Measurements from ENCODE around the gene ISM2.

ISM2 gene

DNA sequence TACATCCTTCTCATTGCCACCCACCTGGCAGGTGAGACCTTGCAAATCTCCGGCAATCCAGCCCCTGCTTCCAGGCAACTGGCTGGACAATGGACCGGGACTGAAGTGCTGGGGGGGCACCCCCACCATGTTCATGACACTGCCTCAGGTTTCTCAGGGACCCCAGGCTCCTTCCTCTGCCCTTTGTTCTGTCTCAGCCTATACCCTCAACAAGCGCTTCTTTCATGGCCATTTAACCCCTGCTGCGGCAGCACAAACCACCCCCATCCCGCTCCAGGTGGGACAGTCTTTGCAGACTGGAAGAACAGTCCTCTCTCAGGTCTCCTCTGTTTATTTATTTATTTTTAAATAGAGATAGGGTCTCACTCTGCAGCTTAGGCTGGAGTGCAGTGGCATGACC lies 7.6 kb downstream of the ISM2 start:
- H3K4me3 ChIP-seq (ENCODE audit: low read length): no peak overlapping the region
- DNase-seq (ENCODE audit: low read depth): no peak
- TF ChIP-seq, protein P1, sequence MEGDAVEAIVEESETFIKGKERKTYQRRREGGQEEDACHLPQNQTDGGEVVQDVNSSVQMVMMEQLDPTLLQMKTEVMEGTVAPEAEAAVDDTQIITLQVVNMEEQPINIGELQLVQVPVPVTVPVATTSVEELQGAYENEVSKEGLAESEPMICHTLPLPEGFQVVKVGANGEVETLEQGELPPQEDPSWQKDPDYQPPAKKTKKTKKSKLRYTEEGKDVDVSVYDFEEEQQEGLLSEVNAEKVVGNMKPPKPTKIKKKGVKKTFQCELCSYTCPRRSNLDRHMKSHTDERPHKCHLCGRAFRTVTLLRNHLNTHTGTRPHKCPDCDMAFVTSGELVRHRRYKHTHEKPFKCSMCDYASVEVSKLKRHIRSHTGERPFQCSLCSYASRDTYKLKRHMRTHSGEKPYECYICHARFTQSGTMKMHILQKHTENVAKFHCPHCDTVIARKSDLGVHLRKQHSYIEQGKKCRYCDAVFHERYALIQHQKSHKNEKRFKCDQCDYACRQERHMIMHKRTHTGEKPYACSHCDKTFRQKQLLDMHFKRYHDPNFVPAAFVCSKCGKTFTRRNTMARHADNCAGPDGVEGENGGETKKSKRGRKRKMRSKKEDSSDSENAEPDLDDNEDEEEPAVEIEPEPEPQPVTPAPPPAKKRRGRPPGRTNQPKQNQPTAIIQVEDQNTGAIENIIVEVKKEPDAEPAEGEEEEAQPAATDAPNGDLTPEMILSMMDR (IDR thresholded peaks at IDR 0.05; ENCODE audit: insufficient read depth, low read depth, low read length, missing control alignments): no peak

DNA sequence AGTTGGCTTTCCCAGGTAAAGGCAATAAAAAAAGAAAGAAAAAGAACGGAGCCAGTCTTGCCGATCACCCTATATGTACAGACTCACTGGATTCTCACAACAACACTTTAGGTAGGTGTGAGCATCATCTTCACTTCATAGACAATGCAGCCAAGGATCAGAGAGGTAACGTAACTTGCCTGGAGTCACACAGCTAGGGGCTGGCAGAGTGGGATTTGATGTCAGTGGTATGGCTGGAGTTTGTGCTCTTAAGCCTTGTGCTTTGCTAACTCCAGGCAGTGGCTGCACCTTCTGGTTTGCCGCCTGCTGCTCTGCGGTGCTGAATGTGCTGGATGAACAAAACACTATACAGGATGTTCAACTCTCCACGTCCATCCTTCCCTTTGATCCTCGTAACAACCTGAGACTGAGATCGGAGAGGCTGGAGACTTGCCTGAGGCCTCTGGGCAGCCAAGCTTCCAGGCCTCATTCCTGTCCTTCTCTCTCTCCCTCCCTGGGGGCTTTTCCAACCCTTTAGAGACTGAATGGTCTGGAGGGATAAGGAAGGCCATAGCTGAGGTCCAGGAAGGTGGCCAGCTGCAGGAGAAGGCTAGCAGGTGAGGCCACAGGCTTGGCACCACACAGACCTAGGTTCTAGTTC lies 8.1 kb downstream of the ISM2 start:
- no peak for DNase-seq (ENCODE audit: low read depth)
- TF ChIP-seq, protein P1 (IDR thresholded peaks at IDR 0.05; ENCODE audit: insufficient read depth, low read depth, low read length, missing control alignments): no peak

DNA sequence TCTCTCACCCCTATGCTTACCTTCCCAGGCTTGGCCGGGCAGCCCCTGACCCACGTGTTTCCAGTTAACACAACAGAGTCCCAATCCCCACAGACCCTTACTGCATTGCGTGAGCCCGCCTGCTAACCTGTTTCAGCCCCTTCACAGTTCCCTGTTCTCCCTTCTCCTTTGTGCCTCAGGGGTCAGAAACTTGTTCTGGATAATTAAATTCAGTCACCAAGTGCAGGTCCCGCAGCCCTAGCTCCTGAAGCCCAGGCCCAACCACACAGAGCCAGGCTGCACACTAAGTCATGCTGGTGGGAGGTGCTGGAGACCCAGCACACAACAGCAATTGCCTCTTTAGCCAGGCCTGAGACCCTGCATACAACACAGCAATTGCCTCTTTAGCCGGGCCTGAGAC lies 9.6 kb downstream of the ISM2 start:
- no peak for DNase-seq (ENCODE audit: low read depth)
- TF ChIP-seq, protein P1 (IDR thresholded peaks at IDR 0.05; ENCODE audit: insufficient read depth, low read depth, low read length, missing control alignments): no peak

More for the DNA sequence above, 8.1 kb downstream of the ISM2 start:
- no peak overlapping the region for H3K4me3 ChIP-seq (ENCODE audit: low read length)

DNA sequence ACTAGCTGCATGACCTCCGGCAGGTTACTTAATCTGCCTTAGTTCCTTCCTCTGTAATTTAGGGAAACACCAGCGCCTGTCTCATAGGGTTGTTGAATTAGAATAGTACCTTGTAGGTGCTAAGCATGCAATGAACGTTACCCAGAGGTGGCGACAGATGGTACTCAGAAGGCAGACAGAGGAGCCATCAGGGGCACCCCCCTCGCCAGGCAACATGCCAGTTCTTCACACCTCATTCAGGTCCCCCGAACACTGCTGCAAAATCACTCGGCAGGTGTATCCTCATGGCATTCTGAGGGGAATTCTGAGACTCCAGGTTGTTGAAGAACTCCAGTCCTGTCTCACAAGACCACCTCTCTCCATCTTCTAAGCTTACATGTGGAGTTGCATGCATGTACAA lies 10.1 kb downstream of the ISM2 start:
- DNase-seq (ENCODE audit: low read depth): no peak
- TF ChIP-seq, protein P1 (IDR thresholded peaks at IDR 0.05; ENCODE audit: insufficient read depth, low read depth, low read length, missing control alignments): no peak
- no peak overlapping the region for H3K4me3 ChIP-seq (ENCODE audit: low read length)

More for the DNA sequence above, 9.6 kb downstream of the ISM2 start:
- H3K4me3 ChIP-seq (ENCODE audit: low read length): no peak overlapping the region

DNA sequence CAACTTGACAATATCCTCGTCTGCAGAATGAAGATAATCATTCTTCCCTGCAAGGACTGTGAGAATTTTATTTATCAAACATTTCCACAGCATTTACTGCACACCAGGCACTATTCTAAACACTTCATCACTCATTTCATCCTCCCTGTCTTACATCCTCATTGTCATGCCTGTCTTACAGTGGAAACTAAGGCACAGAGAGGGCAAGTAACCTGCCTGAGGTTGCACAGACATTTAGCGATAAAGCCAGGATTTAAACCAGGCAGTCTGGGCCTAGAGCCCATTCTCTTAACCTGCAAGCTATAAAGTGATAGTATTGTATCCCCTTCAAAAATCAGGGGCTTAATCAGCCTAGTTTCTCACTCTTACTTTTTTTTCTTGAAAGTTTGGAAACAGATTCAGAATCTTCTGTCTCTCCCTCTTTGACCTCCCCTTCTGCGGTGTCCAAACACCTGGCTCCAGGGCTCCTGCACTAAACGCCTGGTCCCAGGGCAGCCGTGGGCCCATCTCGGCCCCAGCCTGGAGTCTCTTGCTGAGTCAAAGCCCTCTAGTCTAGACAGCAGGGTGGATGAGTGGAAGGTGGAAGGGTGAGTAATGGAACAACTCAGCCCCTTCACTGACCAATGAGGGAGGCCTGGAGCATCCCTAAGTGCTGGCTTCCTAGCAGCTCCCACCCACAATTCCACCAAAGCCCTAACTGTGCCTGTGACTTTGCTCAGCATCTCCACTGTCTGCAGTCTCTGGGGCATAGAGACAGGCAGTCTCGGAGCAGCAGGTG lies 12.5 kb downstream of the ISM2 start:
- no peak overlapping the region for H3K4me3 ChIP-seq (ENCODE audit: low read length)
- TF ChIP-seq, protein P1 (IDR thresholded peaks at IDR 0.05; ENCODE audit: insufficient read depth, low read depth, low read length, missing control alignments): no peak
- DNase-seq (ENCODE audit: low read depth): peak; percentile 80

DNA sequence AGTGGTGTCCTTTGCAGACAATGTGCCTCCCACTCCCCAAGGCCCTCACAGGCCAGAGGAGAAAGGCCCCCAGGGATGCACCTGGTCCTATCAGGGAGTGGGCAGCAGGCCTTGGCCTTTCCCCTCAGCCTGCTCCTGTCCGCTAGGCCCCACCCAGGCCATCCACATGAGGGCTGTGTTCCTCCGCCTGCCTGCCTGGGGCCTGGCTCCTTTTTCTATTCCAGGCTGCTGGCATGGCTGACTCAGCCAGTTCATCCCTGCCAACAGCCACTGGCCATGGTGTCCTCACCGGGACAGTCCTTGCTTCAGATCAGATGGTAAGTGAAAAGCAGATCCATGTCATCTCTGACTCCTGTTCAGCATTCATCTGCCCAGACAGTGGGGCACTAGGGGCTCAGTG lies 13.4 kb downstream of the ISM2 start:
- DNase-seq (ENCODE audit: low read depth): no peak
- TF ChIP-seq, protein P1 (IDR thresholded peaks at IDR 0.05; ENCODE audit: insufficient read depth, low read depth, low read length, missing control alignments): no peak
- H3K4me3 ChIP-seq (ENCODE audit: low read length): no peak overlapping the region

Measured in epithelial cell of esophagus (primary cell).